ENCODE data around the gene MARCO. TPM values are rescaled to one million over a fixed set of nuclear protein-coding genes. Genes with fewer than 3 reads are reported as not detected.

MARCO gene
- total and polyA plus RNA-seq, 10 of the 15 experiments (the other 5 are each of a cell fraction or from before 2014, with no cell fraction given) = 0.13 to 0.67 (median 0.32) TPM; not detected in 5

DNA sequence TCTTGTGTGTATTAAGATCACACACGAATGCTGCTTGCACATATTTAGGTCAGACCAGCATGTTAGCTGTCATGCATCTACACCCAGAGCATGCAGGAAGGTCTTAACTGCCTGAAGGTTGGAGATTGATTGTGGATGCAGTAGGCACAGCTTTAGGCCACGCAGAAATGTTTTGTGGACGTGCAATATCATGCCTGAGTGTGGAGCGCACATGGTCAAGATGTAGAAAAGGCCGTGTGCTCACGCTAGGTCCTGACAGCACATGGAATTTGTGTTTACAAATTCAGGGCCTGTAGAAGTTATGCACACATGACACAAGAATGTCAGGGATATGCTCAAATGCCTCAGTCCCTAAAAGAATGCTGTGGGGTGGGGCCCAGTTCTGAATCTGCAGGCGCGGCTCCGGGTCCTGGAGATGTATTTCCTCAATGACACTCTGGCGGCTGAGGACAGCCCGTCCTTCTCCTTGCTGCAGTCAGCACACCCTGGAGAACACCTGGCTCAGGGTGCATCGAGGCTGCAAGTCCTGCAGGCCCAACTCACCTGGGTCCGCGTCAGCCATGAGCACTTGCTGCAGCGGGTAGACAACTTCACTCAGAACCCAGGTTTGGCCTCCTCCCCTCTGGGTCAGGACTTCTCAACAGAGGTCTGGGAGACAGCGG, 27.9 kb downstream of the MARCO start (continued):
- TF ChIP-seq, protein P1, sequence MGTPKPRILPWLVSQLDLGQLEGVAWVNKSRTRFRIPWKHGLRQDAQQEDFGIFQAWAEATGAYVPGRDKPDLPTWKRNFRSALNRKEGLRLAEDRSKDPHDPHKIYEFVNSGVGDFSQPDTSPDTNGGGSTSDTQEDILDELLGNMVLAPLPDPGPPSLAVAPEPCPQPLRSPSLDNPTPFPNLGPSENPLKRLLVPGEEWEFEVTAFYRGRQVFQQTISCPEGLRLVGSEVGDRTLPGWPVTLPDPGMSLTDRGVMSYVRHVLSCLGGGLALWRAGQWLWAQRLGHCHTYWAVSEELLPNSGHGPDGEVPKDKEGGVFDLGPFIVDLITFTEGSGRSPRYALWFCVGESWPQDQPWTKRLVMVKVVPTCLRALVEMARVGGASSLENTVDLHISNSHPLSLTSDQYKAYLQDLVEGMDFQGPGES (IDR thresholded peaks at IDR 0.05) = no peak
- TF ChIP-seq, protein P2, sequence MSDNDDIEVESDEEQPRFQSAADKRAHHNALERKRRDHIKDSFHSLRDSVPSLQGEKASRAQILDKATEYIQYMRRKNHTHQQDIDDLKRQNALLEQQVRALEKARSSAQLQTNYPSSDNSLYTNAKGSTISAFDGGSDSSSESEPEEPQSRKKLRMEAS (IDR thresholded peaks at IDR 0.05; ENCODE audit: low read depth, low read length) = no peak
- TF ChIP-seq KLF5 (IDR thresholded peaks at IDR 0.05; ENCODE audit: partially characterized antibody) = no peak
- no peak for TF ChIP-seq ZSCAN29 (IDR thresholded peaks at IDR 0.05)
- no peak for TF ChIP-seq ZBED1 (IDR thresholded peaks at IDR 0.05; ENCODE audit: borderline replicate concordance)
- TF ChIP-seq RBBP5 (conservative IDR thresholded peaks at IDR 0.05) = no peak
- no peak for TF ChIP-seq TCF12 (IDR thresholded peaks at IDR 0.05; ENCODE audit: low read depth, low read length)
- TF ChIP-seq NRF1 (conservative IDR thresholded peaks at IDR 0.05; ENCODE audit: low read depth, low read length) = no peak

DNA sequence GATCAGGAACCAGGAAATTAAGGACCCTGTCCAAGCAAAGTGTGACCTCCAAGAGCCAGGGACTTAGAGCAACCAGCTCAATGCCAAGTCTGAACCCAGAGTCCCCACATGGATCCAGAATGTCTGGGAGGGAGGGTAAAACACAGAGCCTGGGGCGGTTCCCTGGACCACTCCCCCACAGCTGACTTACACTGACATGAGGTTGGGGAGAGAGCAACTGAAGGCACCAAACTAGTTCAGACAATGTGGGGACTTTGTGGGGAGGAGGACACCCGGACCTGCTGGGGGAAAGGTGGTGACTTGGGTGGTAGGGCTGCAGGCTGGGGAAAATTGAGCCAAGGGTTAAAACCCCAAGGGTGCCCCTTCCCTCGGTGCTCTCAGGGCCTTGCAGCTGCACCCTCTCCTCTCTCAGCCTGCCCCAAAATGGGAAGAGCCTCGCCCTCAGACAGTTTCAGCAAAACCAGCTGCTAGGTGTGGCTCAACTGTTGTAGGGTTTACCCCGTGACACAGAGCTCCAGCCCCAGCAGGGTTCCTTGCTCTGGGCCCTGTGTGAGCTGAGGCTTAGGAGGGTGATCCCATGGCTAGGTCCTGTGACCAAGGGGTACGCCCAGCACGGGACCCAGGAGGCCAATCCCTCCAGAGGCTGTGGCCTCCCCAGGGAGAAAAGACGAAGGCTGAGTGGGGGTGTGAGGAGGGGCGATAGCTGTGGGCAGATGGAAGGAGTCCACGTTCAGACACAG, 28.6 kb downstream of the MARCO start:
- H3K4me1 ChIP-seq (ENCODE audit: control insufficient read depth, insufficient read depth, low read length) = no peaks in the 10 kb centered on the region
- no TSS peak for BruUV-seq (replicated peaks)
- H3K36me3 ChIP-seq (ENCODE audit: control insufficient read depth in 2 of 2, insufficient read depth in 2 of 2, low read length in 1 of 2) = no peaks in the 10 kb centered on the region
- 4% methylated on average over 10 of the region's 10 CpGs for WGBS (ENCODE audit: insufficient coverage, insufficient replicate concordance, low lambda C conversion rate, missing lambda C conversion rate)
- ATAC-seq (no peak), DNase-seq (ENCODE audit: low read depth, low spot score) (no peak), FAIRE-seq (no peak)
- H3K79me2 ChIP-seq (ENCODE audit: control insufficient read depth, insufficient read depth, low read length) = no peaks in the 10 kb centered on the region
- peaks cover 3% of the 10 kb centered on the region in 2 experiments for H3K27me3 ChIP-seq (replicated peaks in 1 of 2; ENCODE audit: control insufficient read depth in 2 of 2, insufficient read depth in 2 of 2, low read length in 1 of 2)
- no peaks in the 10 kb centered on the region for H3K9me3 ChIP-seq (replicated peaks; ENCODE audit: control insufficient read depth, insufficient read depth, low read length)
- CTCF ChIA-PET = no interaction called here
- SMC1A ChIA-PET (ENCODE audit: uncharacterized antibody, unreplicated experiment) = interaction anchor here (0.5 kb wide), 1 partner anchor 945 kb away, joined by 3 read pairs; no protein-coding TSS in a partner anchor
- no peak overlapping the region for H3K9ac ChIP-seq (ENCODE audit: control insufficient read depth, insufficient read depth, low read length)
- H3K4me2 ChIP-seq (ENCODE audit: control insufficient read depth, insufficient read depth) = no peak overlapping the region
- H3K27ac ChIP-seq (ENCODE audit: control insufficient read depth, insufficient read depth) = no peak overlapping the region
- no peak overlapping the region for H2AFZ ChIP-seq (ENCODE audit: control insufficient read depth, low read depth, low read length)
- H3K4me3 ChIP-seq = no peak overlapping the region
- intact Hi-C loops (cut with micrococcal nuclease; ENCODE audit: unreplicated experiment) (no loop called here), in situ Hi-C loops (cut with MboI) (no loop called here)
- RAD21 ChIA-PET (ENCODE audit: unreplicated experiment) = no interaction called here
- no peaks in the 10 kb centered on the region; the same call in 1 of the 2 replicates for H4K20me1 ChIP-seq (ENCODE audit: control insufficient read depth, insufficient read depth)
- POLR2A ChIA-PET = no interaction called here
- no peak for TF ChIP-seq ZBED1 (IDR thresholded peaks at IDR 0.05; ENCODE audit: borderline replicate concordance)
- no peak for TF ChIP-seq CREM (IDR thresholded peaks at IDR 0.05; ENCODE audit: low read depth)
- TF ChIP-seq, protein P3, sequence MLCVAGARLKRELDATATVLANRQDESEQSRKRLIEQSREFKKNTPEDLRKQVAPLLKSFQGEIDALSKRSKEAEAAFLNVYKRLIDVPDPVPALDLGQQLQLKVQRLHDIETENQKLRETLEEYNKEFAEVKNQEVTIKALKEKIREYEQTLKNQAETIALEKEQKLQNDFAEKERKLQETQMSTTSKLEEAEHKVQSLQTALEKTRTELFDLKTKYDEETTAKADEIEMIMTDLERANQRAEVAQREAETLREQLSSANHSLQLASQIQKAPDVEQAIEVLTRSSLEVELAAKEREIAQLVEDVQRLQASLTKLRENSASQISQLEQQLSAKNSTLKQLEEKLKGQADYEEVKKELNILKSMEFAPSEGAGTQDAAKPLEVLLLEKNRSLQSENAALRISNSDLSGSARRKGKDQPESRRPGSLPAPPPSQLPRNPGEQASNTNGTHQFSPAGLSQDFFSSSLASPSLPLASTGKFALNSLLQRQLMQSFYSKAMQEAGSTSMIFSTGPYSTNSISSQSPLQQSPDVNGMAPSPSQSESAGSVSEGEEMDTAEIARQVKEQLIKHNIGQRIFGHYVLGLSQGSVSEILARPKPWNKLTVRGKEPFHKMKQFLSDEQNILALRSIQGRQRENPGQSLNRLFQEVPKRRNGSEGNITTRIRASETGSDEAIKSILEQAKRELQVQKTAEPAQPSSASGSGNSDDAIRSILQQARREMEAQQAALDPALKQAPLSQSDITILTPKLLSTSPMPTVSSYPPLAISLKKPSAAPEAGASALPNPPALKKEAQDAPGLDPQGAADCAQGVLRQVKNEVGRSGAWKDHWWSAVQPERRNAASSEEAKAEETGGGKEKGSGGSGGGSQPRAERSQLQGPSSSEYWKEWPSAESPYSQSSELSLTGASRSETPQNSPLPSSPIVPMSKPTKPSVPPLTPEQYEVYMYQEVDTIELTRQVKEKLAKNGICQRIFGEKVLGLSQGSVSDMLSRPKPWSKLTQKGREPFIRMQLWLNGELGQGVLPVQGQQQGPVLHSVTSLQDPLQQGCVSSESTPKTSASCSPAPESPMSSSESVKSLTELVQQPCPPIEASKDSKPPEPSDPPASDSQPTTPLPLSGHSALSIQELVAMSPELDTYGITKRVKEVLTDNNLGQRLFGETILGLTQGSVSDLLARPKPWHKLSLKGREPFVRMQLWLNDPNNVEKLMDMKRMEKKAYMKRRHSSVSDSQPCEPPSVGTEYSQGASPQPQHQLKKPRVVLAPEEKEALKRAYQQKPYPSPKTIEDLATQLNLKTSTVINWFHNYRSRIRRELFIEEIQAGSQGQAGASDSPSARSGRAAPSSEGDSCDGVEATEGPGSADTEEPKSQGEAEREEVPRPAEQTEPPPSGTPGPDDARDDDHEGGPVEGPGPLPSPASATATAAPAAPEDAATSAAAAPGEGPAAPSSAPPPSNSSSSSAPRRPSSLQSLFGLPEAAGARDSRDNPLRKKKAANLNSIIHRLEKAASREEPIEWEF (IDR thresholded peaks at IDR 0.05; ENCODE audit: insufficient replicate concordance, low read depth, low read length) = no peak
- no peak for TF ChIP-seq SREBF2 (IDR thresholded peaks at IDR 0.05; ENCODE audit: low read length)
- TF ChIP-seq RAD21 (IDR thresholded peaks at IDR 0.05; ENCODE audit: insufficient read depth, low read depth, low read length) = no peak
- TF ChIP-seq TCF12 (IDR thresholded peaks at IDR 0.05; ENCODE audit: low read depth, low read length) = no peak
- no peak for TF ChIP-seq RUNX3 (IDR thresholded peaks at IDR 0.05; ENCODE audit: low read length)
- TF ChIP-seq TBL1XR1 (IDR thresholded peaks at IDR 0.05; ENCODE audit: low read depth, low read length) = no peak
- no peak for TF ChIP-seq CBFB (IDR thresholded peaks at IDR 0.05; ENCODE audit: low read depth)
- TF ChIP-seq SUPT20H (IDR thresholded peaks at IDR 0.05; ENCODE audit: borderline replicate concordance, control insufficient read depth, low read depth, low read length) = no peak
- no peak for TF ChIP-seq NFXL1 (IDR thresholded peaks at IDR 0.05; ENCODE audit: borderline replicate concordance)
